ENCODE data around the gene DNTT.
"Not testable (repeated sequence)": the region's sequence is repeated elsewhere in the genome, so short reads cannot be mapped to it uniquely, and the experiment has no call there.

DNTT gene

GRCh38 chr10:96306516-96306915 is 2.3 kb downstream of the DNTT start:
- Histone ChIP-seq H3K4me3 (ENCODE audit: low read depth, low read length) (no peak overlapping the region), H3K36me3 (ENCODE audit: control insufficient read depth in 2 of 2, insufficient read depth in 1 of 2, low read length in 2 of 2) (no peaks in the 10 kb centered on the region), H3K27ac (ENCODE audit: extremely low read depth, low read depth, low read length) (no peak overlapping the region), H3K4me1 (ENCODE audit: control insufficient read depth, insufficient read depth, low read length) (no peaks in the 10 kb centered on the region), H3K9me3 (ENCODE audit: control insufficient read depth, insufficient read depth, low read depth, low read length) (no peaks in the 10 kb centered on the region)
- TF ChIP-seq ZNF140 (tag by site-specific recombination; IDR thresholded peaks at IDR 0.05) (no peak), ZNF223 (tag by site-specific recombination; IDR thresholded peaks at IDR 0.05) (no peak), YY2 (tag by site-specific recombination; IDR thresholded peaks at IDR 0.05) (no peak), ZSCAN4 (tag by site-specific recombination; IDR thresholded peaks at IDR 0.05) (no peak), ZNF148 (tag by site-specific recombination; IDR thresholded peaks at IDR 0.05; ENCODE audit: borderline replicate concordance) (no peak), SALL2 (tag by site-specific recombination; IDR thresholded peaks at IDR 0.05; ENCODE audit: borderline replicate concordance) (no peak), ZNF280D (tag by site-specific recombination; IDR thresholded peaks at IDR 0.05) (no peak), ZNF133 (tag by site-specific recombination; IDR thresholded peaks at IDR 0.05) (no peak), GFI1B (tag by site-specific recombination; IDR thresholded peaks at IDR 0.05) (no peak), ZNF585B (tag by site-specific recombination; IDR thresholded peaks at IDR 0.05) (no peak), ZNF843 (tag by site-specific recombination; IDR thresholded peaks at IDR 0.05) (no peak), ZNF214 (tag by site-specific recombination; IDR thresholded peaks at IDR 0.05; ENCODE audit: borderline replicate concordance) (no peak)
- TF ChIP-seq, protein P1, sequence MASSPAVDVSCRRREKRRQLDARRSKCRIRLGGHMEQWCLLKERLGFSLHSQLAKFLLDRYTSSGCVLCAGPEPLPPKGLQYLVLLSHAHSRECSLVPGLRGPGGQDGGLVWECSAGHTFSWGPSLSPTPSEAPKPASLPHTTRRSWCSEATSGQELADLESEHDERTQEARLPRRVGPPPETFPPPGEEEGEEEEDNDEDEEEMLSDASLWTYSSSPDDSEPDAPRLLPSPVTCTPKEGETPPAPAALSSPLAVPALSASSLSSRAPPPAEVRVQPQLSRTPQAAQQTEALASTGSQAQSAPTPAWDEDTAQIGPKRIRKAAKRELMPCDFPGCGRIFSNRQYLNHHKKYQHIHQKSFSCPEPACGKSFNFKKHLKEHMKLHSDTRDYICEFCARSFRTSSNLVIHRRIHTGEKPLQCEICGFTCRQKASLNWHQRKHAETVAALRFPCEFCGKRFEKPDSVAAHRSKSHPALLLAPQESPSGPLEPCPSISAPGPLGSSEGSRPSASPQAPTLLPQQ (tag by site-specific recombination; IDR thresholded peaks at IDR 0.05), result no peak
- CTCF ChIA-PET, result interaction anchor here (0.6 to 1.7 kb wide), 3 partner anchors 16 to 33 kb away, joined by 3 to 7 read pairs (median 4); no protein-coding TSS in a partner anchor
- POLR2A ChIA-PET, result interaction anchor here (1.1 kb wide), 1 partner anchor 177 kb away, joined by 3 read pairs; the partner anchor contains the start of gene ZNF518A

- CTCF ChIA-PET, result interaction anchor here (0.6 to 1.0 kb wide), 2 partner anchors 30 to 622 kb away, joined by 3 to 6 read pairs; no protein-coding TSS in a partner anchor
- POLR2A ChIA-PET, result not testable (repeated sequence)
These were observed 4.6 kb downstream of the DNTT start for GRCh38 chr10:96308854-96309253.

More at GRCh38 chr10:96308854-96309253, 4.6 kb downstream of the DNTT start:
- H3K4me3 ChIP-seq (ENCODE audit: low read depth, low read length); H3K36me3 ChIP-seq (ENCODE audit: control insufficient read depth in 2 of 2, insufficient read depth in 1 of 2, low read length in 2 of 2); H3K4me1 ChIP-seq (ENCODE audit: control insufficient read depth, insufficient read depth, low read length); H3K9me3 ChIP-seq (ENCODE audit: control insufficient read depth, insufficient read depth, low read depth, low read length); H3K27ac ChIP-seq (ENCODE audit: extremely low read depth, low read depth, low read length): not testable (repeated sequence)

Data from HEK293 (cell line).